A673 (cell line): ENCODE results near the gene LGALS7B. TPM values are rescaled to one million over a fixed set of nuclear protein-coding genes. Genes with fewer than 3 reads are reported as not detected.

Experiments
- BruUV-seq: library from RNA; stranded (reverse); fragments of 400-500 nt; replicated peaks from 2 replicates; lab custom pipeline; 2021; lab: Mats Ljungman, UMichigan
- CTCF ChIA-PET: fragments of 300-600 bp; sonication (Branson Sonifier 250); formaldehyde crosslinking; loops from one replicate; lab custom pipeline; 2022; ENCODE audit warnings: antibody characterized with exemption; lab: Charles Lee
- POLR2A ChIA-PET: fragments of 300-600 bp; sonication (Branson Sonifier 250); formaldehyde crosslinking; loops from one replicate; lab custom pipeline; 2022; ENCODE audit warnings: antibody characterized with exemption; ENCODE audit not compliant: low non-redundant PET; lab: Charles Lee
- DNase-seq: peaks from one replicate; pipeline ENCODE4 v3.0.0-alpha.2; 2015; ENCODE audit warnings: low spot score
- H3K27ac ChIP-seq: fragments of 200-600 bp; sonication (generic); 2 replicates; pipeline ENCODE4 v1.5.1; 2016; ENCODE audit warnings: mixed run types, low read depth, mild to moderate bottlenecking, mixed read lengths, antibody characterized with exemption, low read length; ENCODE audit not compliant: poor library complexity, severe bottlenecking
- H3K27me3 ChIP-seq: fragments of 200-600 bp; sonication (generic); replicated peaks from 2 replicates; pipeline ENCODE4 v1.6.1; 2017; ENCODE audit warnings: mixed run types, low read depth, mild to moderate bottlenecking, mixed read lengths, antibody characterized with exemption, low read length; ENCODE audit not compliant: insufficient read depth, poor library complexity
- H3K36me3 ChIP-seq: fragments of 200-600 bp; sonication (generic); 2 replicates; pipeline ENCODE4 v1.6.1; 2016; ENCODE audit warnings: mixed run types, mild to moderate bottlenecking, mixed read lengths, antibody characterized with exemption, low read length; ENCODE audit not compliant: insufficient read depth, poor library complexity, severe bottlenecking
- H3K4me1 ChIP-seq: fragments of 200-600 bp; sonication (generic); 2 replicates; pipeline ENCODE4 v1.6.1; 2017; ENCODE audit warnings: mixed run types, mild to moderate bottlenecking, mixed read lengths, antibody characterized with exemption, low read length; ENCODE audit not compliant: insufficient read depth, poor library complexity, severe bottlenecking
- H3K4me3 ChIP-seq: fragments of 200-600 bp; sonication (generic); 2 replicates; pipeline ENCODE4 v1.5.1; 2016; ENCODE audit warnings: low read depth, mixed run types, mild to moderate bottlenecking, mixed read lengths, low read length; ENCODE audit not compliant: poor library complexity, severe bottlenecking
- H3K9me3 ChIP-seq: fragments of 200-600 bp; sonication (generic); 2 replicates; pipeline ENCODE4 v1.6.1; 2016; ENCODE audit warnings: mixed run types, low read depth, mild to moderate bottlenecking, mixed read lengths, antibody characterized with exemption, low read length; ENCODE audit not compliant: poor library complexity, severe bottlenecking
- EZH2 ChIP-seq: fragments of 200-600 bp; sonication (generic); IDR thresholded peaks from 2 replicates; pipeline ENCODE4 v1.6.1; 2017; ENCODE audit warnings: borderline replicate concordance, low read depth, mild to moderate bottlenecking, mixed read lengths, antibody characterized with exemption, low read length; ENCODE audit not compliant: poor library complexity, severe bottlenecking
- intact Hi-C: fragments of 100-400 bp; cut with micrococcal nuclease; formaldehyde crosslinking; loops from one replicate; pipeline ENCODE4 v1.10.0; 2022; ENCODE audit not compliant: unreplicated experiment
- total RNA-seq: library from RNA; stranded (reverse); gene quantifications from 2 replicates; pipeline ENCODE4 v1.2.3, GENCODE V29; 2021
- TF ChIP-seq, protein P1 (sequence below): fragments of 300-800, 200-600 bp; sonication (generic); conservative IDR thresholded peaks from 2 replicates; pipeline ENCODE4 v1.5.1; 2017; ENCODE audit warnings: low read depth, mild to moderate bottlenecking, antibody characterized with exemption, low read length, moderate library complexity, mixed read lengths

LGALS7B gene
- total RNA-seq, 1 experiment from 2014 or later = not detected

DNA sequence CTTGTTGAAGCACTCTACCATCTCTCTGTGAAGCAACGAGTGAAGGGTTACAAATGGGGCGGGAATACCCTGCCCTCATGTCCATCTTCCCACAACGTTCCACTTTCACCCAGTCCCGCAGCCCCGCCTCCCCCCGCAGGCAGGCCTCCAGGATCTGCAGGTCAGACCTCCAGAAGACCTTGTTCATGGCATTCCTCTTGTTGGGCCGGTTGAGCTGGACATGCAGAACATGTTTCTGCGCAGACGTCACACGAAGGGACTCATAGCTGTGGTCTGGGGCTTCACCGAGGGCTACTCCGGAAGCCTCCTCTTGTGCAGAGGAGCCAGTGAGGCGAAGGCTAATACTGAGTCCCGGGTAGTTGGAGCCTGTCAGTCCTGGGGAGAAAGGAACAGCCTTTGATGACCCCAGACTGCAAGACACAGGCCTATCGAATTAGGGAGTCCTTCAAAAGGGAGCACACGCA is 42.2 kb downstream of the LGALS7B start:
- H3K27ac ChIP-seq = peak overlapping the region; percentile 82
- DNase-seq = no peak

DNA sequence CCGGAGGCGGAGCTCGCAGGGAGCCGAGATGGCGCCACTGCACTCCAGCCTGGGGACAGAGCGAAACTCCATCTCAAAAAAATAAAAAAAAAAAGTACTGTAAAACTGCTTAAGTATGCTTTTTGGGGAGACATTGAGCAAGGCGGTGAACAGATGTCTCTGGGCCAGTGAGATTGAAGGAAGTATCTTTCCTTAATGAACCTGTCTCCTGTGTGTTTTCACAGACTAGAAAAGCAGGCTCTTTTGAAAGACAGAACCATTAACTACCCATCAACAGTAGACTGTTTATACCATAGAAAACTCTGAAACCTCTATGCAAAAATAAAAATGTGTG is 44.1 kb downstream of the LGALS7B start:
- H3K4me1 ChIP-seq = peaks cover 12% of the 10 kb centered on the region
- H3K4me3 ChIP-seq = no peak overlapping the region
- CTCF ChIA-PET = no interaction called here
- POLR2A ChIA-PET = no interaction called here
- TF ChIP-seq EZH2 = no peak
- TF ChIP-seq, protein P1, sequence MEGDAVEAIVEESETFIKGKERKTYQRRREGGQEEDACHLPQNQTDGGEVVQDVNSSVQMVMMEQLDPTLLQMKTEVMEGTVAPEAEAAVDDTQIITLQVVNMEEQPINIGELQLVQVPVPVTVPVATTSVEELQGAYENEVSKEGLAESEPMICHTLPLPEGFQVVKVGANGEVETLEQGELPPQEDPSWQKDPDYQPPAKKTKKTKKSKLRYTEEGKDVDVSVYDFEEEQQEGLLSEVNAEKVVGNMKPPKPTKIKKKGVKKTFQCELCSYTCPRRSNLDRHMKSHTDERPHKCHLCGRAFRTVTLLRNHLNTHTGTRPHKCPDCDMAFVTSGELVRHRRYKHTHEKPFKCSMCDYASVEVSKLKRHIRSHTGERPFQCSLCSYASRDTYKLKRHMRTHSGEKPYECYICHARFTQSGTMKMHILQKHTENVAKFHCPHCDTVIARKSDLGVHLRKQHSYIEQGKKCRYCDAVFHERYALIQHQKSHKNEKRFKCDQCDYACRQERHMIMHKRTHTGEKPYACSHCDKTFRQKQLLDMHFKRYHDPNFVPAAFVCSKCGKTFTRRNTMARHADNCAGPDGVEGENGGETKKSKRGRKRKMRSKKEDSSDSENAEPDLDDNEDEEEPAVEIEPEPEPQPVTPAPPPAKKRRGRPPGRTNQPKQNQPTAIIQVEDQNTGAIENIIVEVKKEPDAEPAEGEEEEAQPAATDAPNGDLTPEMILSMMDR = no peak
- intact Hi-C loops = no loop called here
- peak overlapping the region; percentile 82 for H3K27ac ChIP-seq
- H3K36me3 ChIP-seq = peaks cover 31% of the 10 kb centered on the region
- no peaks in the 10 kb centered on the region for H3K9me3 ChIP-seq
- H3K27me3 ChIP-seq = no peaks in the 10 kb centered on the region
- BruUV-seq = no TSS peak
- no peak for DNase-seq

More for the DNA sequence above, 42.2 kb downstream of the LGALS7B start:
- Histone ChIP-seq H3K36me3 (peaks cover 17% of the 10 kb centered on the region), H3K27me3 (no peaks in the 10 kb centered on the region), H3K9me3 (no peaks in the 10 kb centered on the region), H3K4me1 (peaks cover 12% of the 10 kb centered on the region), H3K4me3 (peak overlapping the region; percentile 67)
- ChIA-PET CTCF (no interaction called here), POLR2A (interaction anchor here (0.5 to 1.2 kb wide), 4 partner anchors 18 to 235 kb away, joined by 3 to 6 read pairs (median 4); no protein-coding TSS in a partner anchor)
- BruUV-seq = TSS peak; percentile 56
- TF ChIP-seq, protein P1 = no peak
- no peak for TF ChIP-seq EZH2
- intact Hi-C loops = no loop called here

DNA sequence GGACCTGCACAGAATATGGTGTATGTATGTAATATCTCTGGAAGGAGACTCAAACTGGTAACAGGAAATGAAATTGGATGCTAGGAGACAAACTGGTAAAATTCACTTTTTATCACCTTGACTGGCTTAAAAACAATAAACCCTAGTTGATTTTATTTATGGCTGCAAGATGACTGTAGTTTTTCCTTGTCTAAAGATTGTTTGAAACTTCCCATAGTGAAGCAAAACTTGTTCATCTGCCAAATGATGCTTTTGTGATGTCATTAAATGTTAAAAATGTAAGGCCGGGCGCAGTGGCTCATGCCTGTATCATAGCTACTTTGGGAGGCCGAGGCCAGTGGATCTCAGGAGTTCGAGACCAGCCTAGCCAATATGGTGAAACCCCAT is 45.1 kb downstream of the LGALS7B start:
- CTCF ChIA-PET = no interaction called here
- Histone ChIP-seq H3K27me3 (no peaks in the 10 kb centered on the region), H3K4me3 (no peak overlapping the region), H3K9me3 (no peaks in the 10 kb centered on the region), H3K4me1 (peaks cover 12% of the 10 kb centered on the region), H3K36me3 (peaks cover 39% of the 10 kb centered on the region), H3K27ac (no peak overlapping the region)
- POLR2A ChIA-PET = interaction anchor here (0.7 kb wide), 1 partner anchor 15 kb away, joined by 3 read pairs; no protein-coding TSS in a partner anchor
- BruUV-seq = no TSS peak
- DNase-seq = no peak
- intact Hi-C loops = no loop called here
- TF ChIP-seq EZH2 = no peak
- TF ChIP-seq, protein P1 = no peak
